H9 (cell line): ENCODE measurements around the gene ZNF428. TPM values are rescaled to one million over a fixed set of nuclear protein-coding genes. Genes with fewer than 3 reads are reported as not detected.

Source experiments
- DNase-seq: peaks from one replicate; pipeline ENCODE4 v3.0.0-alpha.2; 2017
- H2AFZ ChIP-seq: one replicate; pipeline ENCODE4 v1.6.1; 2013; ENCODE audit warnings: mild to moderate bottlenecking, low read length, control low read depth, moderate library complexity
- H2AK5ac ChIP-seq: 2 replicates; pipeline ENCODE4 v1.6.1; 2013; ENCODE audit warnings: low read length, control low read depth, mixed read lengths; ENCODE audit not compliant: insufficient read length
- H2BK120ac ChIP-seq: one replicate; pipeline ENCODE4 v1.6.1; 2013; ENCODE audit warnings: low read depth, mild to moderate bottlenecking, low read length, control low read depth, inconsistent platforms; ENCODE audit not compliant: poor library complexity, severe bottlenecking
- H2BK12ac ChIP-seq: 2 replicates; pipeline ENCODE4 v1.6.1; 2013; ENCODE audit warnings: low read length, control low read depth, mixed read lengths, low read depth; ENCODE audit not compliant: insufficient read length
- H2BK15ac ChIP-seq: 2 replicates; pipeline ENCODE4 v1.6.1; 2013; ENCODE audit warnings: low read depth, low read length, control low read depth
- H2BK20ac ChIP-seq: one replicate; pipeline ENCODE4 v1.6.1; 2013; ENCODE audit warnings: low read depth, mild to moderate bottlenecking, low read length, control low read depth, inconsistent platforms; ENCODE audit not compliant: poor library complexity, severe bottlenecking
- H2BK5ac ChIP-seq: 2 replicates; pipeline ENCODE4 v1.6.1; 2013; ENCODE audit warnings: low read length, control low read depth, mixed read lengths; ENCODE audit not compliant: insufficient read length
- H3K14ac ChIP-seq: 2 replicates; pipeline ENCODE4 v1.6.1; 2013; ENCODE audit warnings: low read length, control low read depth; ENCODE audit not compliant: insufficient read depth
- H3K18ac ChIP-seq: 2 replicates; pipeline ENCODE4 v1.6.1; 2013; ENCODE audit warnings: low read depth, mild to moderate bottlenecking, mixed read lengths, low read length, control low read depth; ENCODE audit not compliant: insufficient read length
- H3K23ac ChIP-seq: 2 replicates; pipeline ENCODE4 v1.6.1; 2013; ENCODE audit warnings: low read length, control low read depth, mixed read lengths, low read depth; ENCODE audit not compliant: insufficient read length
- H3K23me2 ChIP-seq: 2 replicates; pipeline ENCODE4 v1.6.1; 2013; ENCODE audit warnings: low read depth, mild to moderate bottlenecking, mixed read lengths, low read length, control low read depth; ENCODE audit not compliant: insufficient read length, poor library complexity, severe bottlenecking
- H3K27ac ChIP-seq: 2 replicates; pipeline ENCODE4 v1.5.1; 2013; ENCODE audit warnings: low read length, control low read depth, mixed read lengths, low read depth; ENCODE audit not compliant: insufficient read length
- H3K27me3 ChIP-seq: 2 replicates; pipeline ENCODE4 v1.6.1; 2013; ENCODE audit warnings: low read length, control low read depth, inconsistent platforms; ENCODE audit not compliant: insufficient read depth
- H3K4ac ChIP-seq: 2 replicates; pipeline ENCODE4 v1.6.1; 2013; ENCODE audit warnings: low read depth, mild to moderate bottlenecking, control low read depth, inconsistent platforms, low read length, moderate library complexity
- H3K4me1 ChIP-seq: 2 replicates; pipeline ENCODE4 v1.6.1; 2013; ENCODE audit warnings: low read length, control low read depth, inconsistent platforms; ENCODE audit not compliant: insufficient read depth
- H3K4me2 ChIP-seq: 2 replicates; pipeline ENCODE4 v1.6.1; 2013; ENCODE audit warnings: low read length, control low read depth, mixed read lengths; ENCODE audit not compliant: insufficient read length, insufficient read depth
- H3K56ac ChIP-seq: 2 replicates; pipeline ENCODE4 v1.6.1; 2013; ENCODE audit warnings: low read depth, mild to moderate bottlenecking, mixed read lengths, low read length, control low read depth; ENCODE audit not compliant: insufficient read length
- H3K79me1 ChIP-seq: 2 replicates; pipeline ENCODE4 v1.6.1; 2013; ENCODE audit warnings: low read depth, mild to moderate bottlenecking, moderate library complexity, low read length, control low read depth, inconsistent platforms; ENCODE audit not compliant: insufficient read depth, poor library complexity, severe bottlenecking
- H3K79me2 ChIP-seq: 2 replicates; pipeline ENCODE4 v1.6.1; 2013; ENCODE audit warnings: low read length, control low read depth, inconsistent platforms; ENCODE audit not compliant: insufficient read depth
- H3K9ac ChIP-seq: 2 replicates; pipeline ENCODE4 v1.6.1; 2013; ENCODE audit warnings: low read length, control low read depth, mixed read lengths; ENCODE audit not compliant: insufficient read length; ENCODE audit errors: extremely low read depth
- H3K9me3 ChIP-seq: one replicate; pipeline ENCODE4 v1.6.1; 2013; ENCODE audit warnings: low read depth, low read length, inconsistent platforms; ENCODE audit not compliant: control insufficient read depth
- H3T11ph ChIP-seq: one replicate; pipeline ENCODE4 v1.6.1; 2013; ENCODE audit warnings: mild to moderate bottlenecking, low read length, control low read depth, inconsistent platforms
- H4K20me1 ChIP-seq: one replicate; pipeline ENCODE4 v1.6.1; 2013; ENCODE audit not compliant: control insufficient read depth, insufficient read length, insufficient read depth
- H4K5ac ChIP-seq: 2 replicates; pipeline ENCODE4 v1.6.1; 2013; ENCODE audit warnings: low read depth, mild to moderate bottlenecking, mixed read lengths, low read length, control low read depth; ENCODE audit not compliant: insufficient read length
- H4K8ac ChIP-seq: replicated peaks from 2 replicates; pipeline ENCODE4 v1.6.1; 2013; ENCODE audit warnings: low read length, control low read depth, mixed read lengths, low read depth; ENCODE audit not compliant: insufficient read length
- H4K91ac ChIP-seq: 2 replicates; pipeline ENCODE4 v1.6.1; 2013; ENCODE audit warnings: low read depth, mild to moderate bottlenecking, moderate library complexity, mixed read lengths, low read length, control low read depth; ENCODE audit not compliant: insufficient read length
- H3K27ac Mint-ChIP-seq, 3 experiments: 2 replicates in 2 of 3; 3 replicates in 1 of 3; pipeline ENCODE4 v1.8.0; 2020 to 2021; ENCODE audit warnings: mixed read lengths in 3 of 3, mild to moderate bottlenecking in 1 of 3, moderate library complexity in 1 of 3
- H3K27me3 Mint-ChIP-seq: 2 replicates; pipeline ENCODE4 v1.8.0; 2021; ENCODE audit warnings: low read depth, mild to moderate bottlenecking, moderate library complexity, mixed read lengths
- H3K36me3 Mint-ChIP-seq, 3 experiments: 2 replicates in 2 of 3; 3 replicates in 1 of 3; pipeline ENCODE4 v1.8.0; 2020 to 2021; ENCODE audit warnings: low read depth in 3 of 3, mixed read lengths in 3 of 3; ENCODE audit not compliant: insufficient read depth in 1 of 3
- H3K4me1 Mint-ChIP-seq, 2 experiments: 2 replicates each; pipeline ENCODE4 v1.8.0; 2020; ENCODE audit warnings: mixed read lengths in 2 of 2
- H3K4me3 Mint-ChIP-seq, 2 experiments: 2 replicates in 1 of 2; 3 replicates in 1 of 2; pipeline ENCODE4 v1.8.0; 2020 to 2021; ENCODE audit warnings: mild to moderate bottlenecking in 2 of 2, mixed read lengths in 2 of 2, moderate library complexity in 1 of 2
- H3K9me3 Mint-ChIP-seq, 2 experiments: 2 replicates in 1 of 2; 3 replicates in 1 of 2; pipeline ENCODE4 v1.8.0; 2020; ENCODE audit warnings: mild to moderate bottlenecking in 2 of 2, mixed read lengths in 2 of 2, moderate library complexity in 1 of 2
- WGBS: extraction: QIAGEN DNeasy Blood & Tissue Kit; methylation state at CpG from one replicate; pipeline ENCODE4 v1.1.7; 2013; ENCODE audit warnings: missing lambda C conversion rate, low lambda C conversion rate, mixed read lengths; ENCODE audit not compliant: insufficient read length; ENCODE audit errors: extremely low coverage; 5-methylcytosine and 5-hydroxymethylcytosine counted together
- total RNA-seq: library from RNA; stranded (reverse); gene quantifications from 2 replicates; pipeline ENCODE4 v1.2.1, GENCODE V29; 2021
- TF ChIP-seq, protein P1 (sequence below): fragments of 200-600 bp; sonication (generic); conservative IDR thresholded peaks from 3 replicates; pipeline ENCODE4 v1.8.0; 2021; ENCODE audit warnings: antibody characterized with exemption, mild to moderate bottlenecking

ZNF428 gene
- total RNA-seq, 1 experiment from 2014 or later = 30.3 TPM

DNA sequence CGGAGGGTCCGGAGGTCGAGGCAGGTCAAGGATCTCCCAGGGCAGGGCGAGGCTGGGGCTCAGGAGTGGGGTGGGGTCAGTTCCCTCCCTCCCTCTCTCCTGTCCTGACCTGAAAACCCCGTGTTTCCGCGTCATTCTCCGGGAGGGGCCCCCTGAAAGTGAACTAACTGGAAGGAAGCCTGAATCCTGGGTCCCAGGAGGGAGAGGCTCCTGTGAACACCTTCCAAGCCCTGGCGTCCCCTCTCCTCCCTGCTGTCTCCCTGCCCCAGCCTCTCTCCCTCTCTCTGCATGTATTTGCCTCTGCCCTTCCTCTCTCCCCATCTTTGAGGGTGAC is 21.0 kb upstream of the ZNF428 start:
- Histone ChIP-seq H3K27ac (no peak overlapping the region), H2BK5ac (no peak overlapping the region), H2BK15ac (no peak overlapping the region), H3K18ac (no peak overlapping the region), H3K23me2 (peaks cover 14% of the 10 kb centered on the region), H3K23ac (no peak overlapping the region), H4K91ac (no peak overlapping the region), H4K5ac (no peak overlapping the region), H4K8ac (no peak overlapping the region), H3K9me3 (no peaks in the 10 kb centered on the region), H2AK5ac (no peak overlapping the region), H3K56ac (no peak overlapping the region), H4K20me1 (no peaks in the 10 kb centered on the region), H3K4ac (no peak overlapping the region), H3K9ac (no peak overlapping the region), H2BK20ac (no peak overlapping the region), H3K79me1 (no peaks in the 10 kb centered on the region), H3K4me2 (peak overlapping the region; percentile 68), H2AFZ (no peak overlapping the region), H3K27me3 (peaks cover 24% of the 10 kb centered on the region; the same call in 1 of the 2 replicates), H2BK120ac (no peak overlapping the region), H3K14ac (peak overlapping the region; percentile 34; the same call in 1 of the 2 replicates), H3K79me2 (no peaks in the 10 kb centered on the region), H3T11ph (no peak overlapping the region), H2BK12ac (no peak overlapping the region), H3K4me1 (peaks cover 2% of the 10 kb centered on the region; the same call in 1 of the 2 replicates)
- TF ChIP-seq, protein P1, sequence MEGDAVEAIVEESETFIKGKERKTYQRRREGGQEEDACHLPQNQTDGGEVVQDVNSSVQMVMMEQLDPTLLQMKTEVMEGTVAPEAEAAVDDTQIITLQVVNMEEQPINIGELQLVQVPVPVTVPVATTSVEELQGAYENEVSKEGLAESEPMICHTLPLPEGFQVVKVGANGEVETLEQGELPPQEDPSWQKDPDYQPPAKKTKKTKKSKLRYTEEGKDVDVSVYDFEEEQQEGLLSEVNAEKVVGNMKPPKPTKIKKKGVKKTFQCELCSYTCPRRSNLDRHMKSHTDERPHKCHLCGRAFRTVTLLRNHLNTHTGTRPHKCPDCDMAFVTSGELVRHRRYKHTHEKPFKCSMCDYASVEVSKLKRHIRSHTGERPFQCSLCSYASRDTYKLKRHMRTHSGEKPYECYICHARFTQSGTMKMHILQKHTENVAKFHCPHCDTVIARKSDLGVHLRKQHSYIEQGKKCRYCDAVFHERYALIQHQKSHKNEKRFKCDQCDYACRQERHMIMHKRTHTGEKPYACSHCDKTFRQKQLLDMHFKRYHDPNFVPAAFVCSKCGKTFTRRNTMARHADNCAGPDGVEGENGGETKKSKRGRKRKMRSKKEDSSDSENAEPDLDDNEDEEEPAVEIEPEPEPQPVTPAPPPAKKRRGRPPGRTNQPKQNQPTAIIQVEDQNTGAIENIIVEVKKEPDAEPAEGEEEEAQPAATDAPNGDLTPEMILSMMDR = no peak
- H3K27me3 Mint-ChIP-seq = peaks cover 75% of the 10 kb centered on the region
- H3K4me1 Mint-ChIP-seq = peaks cover 16 to 36% of the 10 kb centered on the region in 2 experiments
- H3K27ac Mint-ChIP-seq = no peak overlapping the region
- no peak for DNase-seq
- H3K36me3 Mint-ChIP-seq = peaks cover 0 to 5% (median 0%) of the 10 kb centered on the region in 3 experiments; a peak in 2 of 7 replicates
- H3K9me3 Mint-ChIP-seq = peaks cover 2% of the 10 kb centered on the region in 2 experiments; a peak in 3 of 5 replicates
- no CpG with 5 or more reads among the region's 9 CpGs for WGBS
- peak overlapping the region; percentile 68 to 94 for H3K4me3 Mint-ChIP-seq
